ENCODE results near the gene ZNF674.
"Not testable (repeated sequence)": the region's sequence is repeated elsewhere in the genome, so short reads cannot be mapped to it uniquely, and the experiment has no call there.

The ZNF674 gene

GRCh38 chrX:46485897-46486296 lies 59.3 kb downstream of the ZNF674 start:
- Histone ChIP-seq H3K9ac (ENCODE audit: low read length) (no peak overlapping the region), H3K9me2 (replicated peaks; ENCODE audit: insufficient read depth, low read length) (no peaks in the 10 kb centered on the region), H3K4me3 (ENCODE audit: low read length) (no peak overlapping the region), H4K20me1 (ENCODE audit: insufficient read depth, low read length) (no peaks in the 10 kb centered on the region), H3K4me1 (ENCODE audit: low read length) (no peaks in the 10 kb centered on the region), H3K27me3 (replicated peaks; ENCODE audit: insufficient read depth, low read length) (no peaks in the 10 kb centered on the region), H3K9me3 (replicated peaks; ENCODE audit: insufficient read depth, low read length) (no peaks in the 10 kb centered on the region), H3K79me2 (ENCODE audit: low read length) (no peaks in the 10 kb centered on the region), H3K27ac (ENCODE audit: low read length) (no peak overlapping the region), H2AFZ (ENCODE audit: low read length) (no peak overlapping the region), H3K36me3 (replicated peaks; ENCODE audit: insufficient read depth, low read length) (no peaks in the 10 kb centered on the region), H3F3A (ENCODE audit: insufficient read depth, low read length) (no peaks in the 10 kb centered on the region), H3K4me2 (ENCODE audit: low read depth, low read length) (no peak overlapping the region)
- no peak for DNase-seq
- TF ChIP-seq EZH2phosphoT487 (IDR thresholded peaks at IDR 0.05; ENCODE audit: low read length) (no peak), CTCF (IDR thresholded peaks at IDR 0.05; ENCODE audit: low read length) (no peak), EZH2 (optimal IDR thresholded peaks at IDR 0.05; ENCODE audit: low read depth, low read length) (no peak)

GRCh38 chrX:46478634-46479033 lies 66.6 kb downstream of the ZNF674 start:
- not testable (repeated sequence) for H3K4me2 ChIP-seq (ENCODE audit: low read depth, low read length); H3K27ac ChIP-seq (ENCODE audit: low read length); H3K9me3 ChIP-seq (replicated peaks; ENCODE audit: insufficient read depth, low read length); H3K4me1 ChIP-seq (ENCODE audit: low read length); H3K9ac ChIP-seq (ENCODE audit: low read length); H3K36me3 ChIP-seq (replicated peaks; ENCODE audit: insufficient read depth, low read length); H3F3A ChIP-seq (ENCODE audit: insufficient read depth, low read length); H4K20me1 ChIP-seq (ENCODE audit: insufficient read depth, low read length); H3K4me3 ChIP-seq (ENCODE audit: low read length); H3K79me2 ChIP-seq (ENCODE audit: low read length); H3K27me3 ChIP-seq (replicated peaks; ENCODE audit: insufficient read depth, low read length); DNase-seq; H2AFZ ChIP-seq (ENCODE audit: low read length); H3K9me2 ChIP-seq (replicated peaks; ENCODE audit: insufficient read depth, low read length)

DNA sequence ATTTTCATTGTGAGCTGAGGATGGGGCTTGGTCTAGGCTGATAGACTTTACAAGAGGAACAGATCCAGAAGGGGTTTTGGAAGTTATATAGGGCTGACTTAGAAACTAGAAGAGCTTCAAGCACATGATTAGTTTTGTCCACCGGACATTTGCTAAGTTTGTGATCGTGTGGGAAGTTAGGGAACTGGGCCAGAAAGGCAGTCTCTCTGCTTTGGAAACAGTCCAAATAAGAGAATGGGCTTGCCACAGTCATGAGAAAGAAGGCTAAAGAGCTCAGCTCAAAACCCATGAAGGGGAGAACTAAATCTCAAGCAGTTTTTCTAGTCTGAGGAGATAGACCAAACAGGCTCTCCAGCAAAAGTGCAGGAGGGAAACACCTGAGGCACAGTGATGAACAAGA lies 67.8 kb downstream of the ZNF674 start:
- H2AFZ ChIP-seq (ENCODE audit: low read length): no peak overlapping the region
- H3K36me3 ChIP-seq (replicated peaks; ENCODE audit: insufficient read depth, low read length): no peaks in the 10 kb centered on the region
- H4K20me1 ChIP-seq (ENCODE audit: insufficient read depth, low read length): no peaks in the 10 kb centered on the region
- no peaks in the 10 kb centered on the region for H3K27me3 ChIP-seq (replicated peaks; ENCODE audit: insufficient read depth, low read length)
- H3K79me2 ChIP-seq (ENCODE audit: low read length): no peaks in the 10 kb centered on the region
- TF ChIP-seq CTCF (IDR thresholded peaks at IDR 0.05; ENCODE audit: low read length) (no peak), EZH2phosphoT487 (IDR thresholded peaks at IDR 0.05; ENCODE audit: low read length) (no peak), EZH2 (optimal IDR thresholded peaks at IDR 0.05; ENCODE audit: low read depth, low read length) (no peak)
- no peaks in the 10 kb centered on the region for H3K4me1 ChIP-seq (ENCODE audit: low read length)
- H3K9ac ChIP-seq (ENCODE audit: low read length): no peak overlapping the region
- no peak overlapping the region for H3K4me2 ChIP-seq (ENCODE audit: low read depth, low read length)
- no peaks in the 10 kb centered on the region for H3K9me2 ChIP-seq (replicated peaks; ENCODE audit: insufficient read depth, low read length)
- no peaks in the 10 kb centered on the region for H3K9me3 ChIP-seq (replicated peaks; ENCODE audit: insufficient read depth, low read length)
- H3K4me3 ChIP-seq (ENCODE audit: low read length): no peak overlapping the region
- H3F3A ChIP-seq (ENCODE audit: insufficient read depth, low read length): no peaks in the 10 kb centered on the region
- DNase-seq: no peak
- no peak overlapping the region for H3K27ac ChIP-seq (ENCODE audit: low read length)

GRCh38 chrX:46465203-46465602 lies 80.0 kb downstream of the ZNF674 start:
- Histone ChIP-seq H3K4me1 (ENCODE audit: low read length) (peaks cover 6% of the 10 kb centered on the region; the same call in 1 of the 2 replicates), H3K9ac (ENCODE audit: low read length) (no peak overlapping the region), H3K9me2 (replicated peaks; ENCODE audit: insufficient read depth, low read length) (no peaks in the 10 kb centered on the region), H3F3A (ENCODE audit: insufficient read depth, low read length) (no peaks in the 10 kb centered on the region; the same call in 1 of the 2 replicates), H3K27me3 (replicated peaks; ENCODE audit: insufficient read depth, low read length) (no peaks in the 10 kb centered on the region), H3K4me2 (ENCODE audit: low read depth, low read length) (no peak overlapping the region), H3K9me3 (replicated peaks; ENCODE audit: insufficient read depth, low read length) (no peaks in the 10 kb centered on the region), H4K20me1 (ENCODE audit: insufficient read depth, low read length) (no peaks in the 10 kb centered on the region), H2AFZ (ENCODE audit: low read length) (no peak overlapping the region), H3K36me3 (replicated peaks; ENCODE audit: insufficient read depth, low read length) (no peaks in the 10 kb centered on the region; the same call in 1 of the 2 replicates), H3K79me2 (ENCODE audit: low read length) (no peaks in the 10 kb centered on the region), H3K27ac (ENCODE audit: low read length) (no peak overlapping the region), H3K4me3 (ENCODE audit: low read length) (no peak overlapping the region)
- TF ChIP-seq EZH2phosphoT487 (IDR thresholded peaks at IDR 0.05; ENCODE audit: low read length): no peak
- TF ChIP-seq EZH2 (optimal IDR thresholded peaks at IDR 0.05; ENCODE audit: low read depth, low read length): no peak
- no peak for TF ChIP-seq CTCF (IDR thresholded peaks at IDR 0.05; ENCODE audit: low read length)
- no peak for DNase-seq
